HepG2 (cell line): ENCODE results near the gene HELZ2. TPM values are rescaled to one million over a fixed set of nuclear protein-coding genes. Genes with fewer than 3 reads are reported as not detected.
A peak's percentile ranks its signal among the peaks of the same experiment; 100 is the strongest.

Source experiments
- CBX5 ChIP-seq: sonication (generic); formaldehyde crosslinking; IDR thresholded peaks from 2 replicates; pipeline ENCODE4 v1.4.0; 2020; ENCODE audit warnings: missing genetic modification reagents, borderline replicate concordance
- MAFF ChIP-seq: IDR thresholded peaks from 2 replicates; pipeline ENCODE4 v1.6.1; 2011; ENCODE audit warnings: low read depth, low read length, improper control_type of control experiment
- MED1 ChIP-seq: sonication (generic); formaldehyde crosslinking; IDR thresholded peaks from 2 replicates; pipeline ENCODE4 v1.4.0; 2020; ENCODE audit warnings: missing genetic modification reagents
- STAT5B ChIP-seq: sonication (generic); formaldehyde crosslinking; IDR thresholded peaks from 2 replicates; pipeline ENCODE4 v1.4.0; 2020; ENCODE audit warnings: missing genetic modification reagents
- ZNF230 ChIP-seq: sonication (generic); formaldehyde crosslinking; IDR thresholded peaks from 2 replicates; pipeline ENCODE4 v1.4.0; 2020; ENCODE audit warnings: mild to moderate bottlenecking, missing genetic modification reagents
- polyA plus RNA-seq, 8 experiments: library from polyadenylated mRNA; depleted of rRNA in 3 of 8; stranded (reverse) in 7 of 8; unstranded in 1 of 8; fragments of >200 nt; fragmentation: Illumina TruSeq in 4 of 8; extraction: Trizol in 4 of 8; gene quantifications; 2 replicates each; pipeline versions ENCODE4 v1.2.1 to v1.2.3, GENCODE V29; 2011 to 2016; ENCODE audit warnings: low read depth in 4 of 8, missing spikeins in 1 of 8, mixed read lengths in 1 of 8; ENCODE audit not compliant: insufficient read depth in 1 of 8
- total RNA-seq, 5 experiments: library from RNA; depleted of rRNA; stranded (reverse); fragments of >200 nt; fragmentation: Illumina TruSeq; extraction: Trizol; gene quantifications; 2 replicates each; pipeline ENCODE4 v1.2.3, GENCODE V29; 2016; ENCODE audit warnings: low read depth in 1 of 5
- TF ChIP-seq, protein P1 (sequence below), 2 experiments: sonication (generic) in 1 of 2; formaldehyde crosslinking in 1 of 2; IDR thresholded peaks; 2 replicates each; pipeline versions ENCODE4 v1.4.0 to v1.6.1; 2016 to 2020; ENCODE audit warnings: borderline replicate concordance in 1 of 2, low read depth in 1 of 2, mild to moderate bottlenecking in 1 of 2, missing genetic modification reagents in 1 of 2
- TF ChIP-seq, protein P2 (sequence below): IDR thresholded peaks from 2 replicates; pipeline ENCODE4 v1.6.1; 2016; ENCODE audit warnings: low read depth, missing genetic modification reagents, missing compliant biosample characterization
- TF ChIP-seq, protein P3 (sequence below): sonication (generic); formaldehyde crosslinking; conservative IDR thresholded peaks from 2 replicates; pipeline ENCODE4 v1.8.1; 2023; ENCODE audit warnings: missing genetic modification reagents
- TF ChIP-seq, protein P4 (sequence below): sonication (generic); formaldehyde crosslinking; IDR thresholded peaks from 2 replicates; pipeline ENCODE4; 2020; ENCODE audit warnings: missing genetic modification reagents, mild to moderate bottlenecking, borderline replicate concordance
- TF ChIP-seq, protein P5 (sequence below): sonication (generic); formaldehyde crosslinking; IDR thresholded peaks from 2 replicates; pipeline ENCODE4 v1.5.1; 2020; ENCODE audit warnings: missing genetic modification reagents, mild to moderate bottlenecking, borderline replicate concordance

HELZ2 gene
- total and polyA plus RNA-seq, 2 of the 13 experiments (the other 11 are each of a cell fraction or from before 2014, with no cell fraction given), result 9.6 to 10.1 TPM

GRCh38 chr20:63572788-63573646, 1.0 kb downstream of the HELZ2 start (continued):
- TF ChIP-seq, protein P1, sequence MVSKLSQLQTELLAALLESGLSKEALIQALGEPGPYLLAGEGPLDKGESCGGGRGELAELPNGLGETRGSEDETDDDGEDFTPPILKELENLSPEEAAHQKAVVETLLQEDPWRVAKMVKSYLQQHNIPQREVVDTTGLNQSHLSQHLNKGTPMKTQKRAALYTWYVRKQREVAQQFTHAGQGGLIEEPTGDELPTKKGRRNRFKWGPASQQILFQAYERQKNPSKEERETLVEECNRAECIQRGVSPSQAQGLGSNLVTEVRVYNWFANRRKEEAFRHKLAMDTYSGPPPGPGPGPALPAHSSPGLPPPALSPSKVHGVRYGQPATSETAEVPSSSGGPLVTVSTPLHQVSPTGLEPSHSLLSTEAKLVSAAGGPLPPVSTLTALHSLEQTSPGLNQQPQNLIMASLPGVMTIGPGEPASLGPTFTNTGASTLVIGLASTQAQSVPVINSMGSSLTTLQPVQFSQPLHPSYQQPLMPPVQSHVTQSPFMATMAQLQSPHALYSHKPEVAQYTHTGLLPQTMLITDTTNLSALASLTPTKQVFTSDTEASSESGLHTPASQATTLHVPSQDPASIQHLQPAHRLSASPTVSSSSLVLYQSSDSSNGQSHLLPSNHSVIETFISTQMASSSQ (IDR thresholded peaks at IDR 0.05; ENCODE audit: low read depth), result no peak
- TF ChIP-seq, protein P1 (CRISPR knock-in tag; IDR thresholded peaks at IDR 0.05; ENCODE audit: borderline replicate concordance), result no peak
- TF ChIP-seq, protein P2, sequence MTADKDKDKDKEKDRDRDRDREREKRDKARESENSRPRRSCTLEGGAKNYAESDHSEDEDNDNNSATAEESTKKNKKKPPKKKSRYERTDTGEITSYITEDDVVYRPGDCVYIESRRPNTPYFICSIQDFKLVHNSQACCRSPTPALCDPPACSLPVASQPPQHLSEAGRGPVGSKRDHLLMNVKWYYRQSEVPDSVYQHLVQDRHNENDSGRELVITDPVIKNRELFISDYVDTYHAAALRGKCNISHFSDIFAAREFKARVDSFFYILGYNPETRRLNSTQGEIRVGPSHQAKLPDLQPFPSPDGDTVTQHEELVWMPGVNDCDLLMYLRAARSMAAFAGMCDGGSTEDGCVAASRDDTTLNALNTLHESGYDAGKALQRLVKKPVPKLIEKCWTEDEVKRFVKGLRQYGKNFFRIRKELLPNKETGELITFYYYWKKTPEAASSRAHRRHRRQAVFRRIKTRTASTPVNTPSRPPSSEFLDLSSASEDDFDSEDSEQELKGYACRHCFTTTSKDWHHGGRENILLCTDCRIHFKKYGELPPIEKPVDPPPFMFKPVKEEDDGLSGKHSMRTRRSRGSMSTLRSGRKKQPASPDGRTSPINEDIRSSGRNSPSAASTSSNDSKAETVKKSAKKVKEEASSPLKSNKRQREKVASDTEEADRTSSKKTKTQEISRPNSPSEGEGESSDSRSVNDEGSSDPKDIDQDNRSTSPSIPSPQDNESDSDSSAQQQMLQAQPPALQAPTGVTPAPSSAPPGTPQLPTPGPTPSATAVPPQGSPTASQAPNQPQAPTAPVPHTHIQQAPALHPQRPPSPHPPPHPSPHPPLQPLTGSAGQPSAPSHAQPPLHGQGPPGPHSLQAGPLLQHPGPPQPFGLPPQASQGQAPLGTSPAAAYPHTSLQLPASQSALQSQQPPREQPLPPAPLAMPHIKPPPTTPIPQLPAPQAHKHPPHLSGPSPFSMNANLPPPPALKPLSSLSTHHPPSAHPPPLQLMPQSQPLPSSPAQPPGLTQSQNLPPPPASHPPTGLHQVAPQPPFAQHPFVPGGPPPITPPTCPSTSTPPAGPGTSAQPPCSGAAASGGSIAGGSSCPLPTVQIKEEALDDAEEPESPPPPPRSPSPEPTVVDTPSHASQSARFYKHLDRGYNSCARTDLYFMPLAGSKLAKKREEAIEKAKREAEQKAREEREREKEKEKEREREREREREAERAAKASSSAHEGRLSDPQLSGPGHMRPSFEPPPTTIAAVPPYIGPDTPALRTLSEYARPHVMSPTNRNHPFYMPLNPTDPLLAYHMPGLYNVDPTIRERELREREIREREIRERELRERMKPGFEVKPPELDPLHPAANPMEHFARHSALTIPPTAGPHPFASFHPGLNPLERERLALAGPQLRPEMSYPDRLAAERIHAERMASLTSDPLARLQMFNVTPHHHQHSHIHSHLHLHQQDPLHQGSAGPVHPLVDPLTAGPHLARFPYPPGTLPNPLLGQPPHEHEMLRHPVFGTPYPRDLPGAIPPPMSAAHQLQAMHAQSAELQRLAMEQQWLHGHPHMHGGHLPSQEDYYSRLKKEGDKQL (CRISPR knock-in tag), result no peak
- no peak for TF ChIP-seq MAFF
- TF ChIP-seq, protein P3, sequence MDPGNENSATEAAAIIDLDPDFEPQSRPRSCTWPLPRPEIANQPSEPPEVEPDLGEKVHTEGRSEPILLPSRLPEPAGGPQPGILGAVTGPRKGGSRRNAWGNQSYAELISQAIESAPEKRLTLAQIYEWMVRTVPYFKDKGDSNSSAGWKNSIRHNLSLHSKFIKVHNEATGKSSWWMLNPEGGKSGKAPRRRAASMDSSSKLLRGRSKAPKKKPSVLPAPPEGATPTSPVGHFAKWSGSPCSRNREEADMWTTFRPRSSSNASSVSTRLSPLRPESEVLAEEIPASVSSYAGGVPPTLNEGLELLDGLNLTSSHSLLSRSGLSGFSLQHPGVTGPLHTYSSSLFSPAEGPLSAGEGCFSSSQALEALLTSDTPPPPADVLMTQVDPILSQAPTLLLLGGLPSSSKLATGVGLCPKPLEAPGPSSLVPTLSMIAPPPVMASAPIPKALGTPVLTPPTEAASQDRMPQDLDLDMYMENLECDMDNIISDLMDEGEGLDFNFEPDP (CRISPR knock-in tag), result no peak
- TF ChIP-seq, protein P4, sequence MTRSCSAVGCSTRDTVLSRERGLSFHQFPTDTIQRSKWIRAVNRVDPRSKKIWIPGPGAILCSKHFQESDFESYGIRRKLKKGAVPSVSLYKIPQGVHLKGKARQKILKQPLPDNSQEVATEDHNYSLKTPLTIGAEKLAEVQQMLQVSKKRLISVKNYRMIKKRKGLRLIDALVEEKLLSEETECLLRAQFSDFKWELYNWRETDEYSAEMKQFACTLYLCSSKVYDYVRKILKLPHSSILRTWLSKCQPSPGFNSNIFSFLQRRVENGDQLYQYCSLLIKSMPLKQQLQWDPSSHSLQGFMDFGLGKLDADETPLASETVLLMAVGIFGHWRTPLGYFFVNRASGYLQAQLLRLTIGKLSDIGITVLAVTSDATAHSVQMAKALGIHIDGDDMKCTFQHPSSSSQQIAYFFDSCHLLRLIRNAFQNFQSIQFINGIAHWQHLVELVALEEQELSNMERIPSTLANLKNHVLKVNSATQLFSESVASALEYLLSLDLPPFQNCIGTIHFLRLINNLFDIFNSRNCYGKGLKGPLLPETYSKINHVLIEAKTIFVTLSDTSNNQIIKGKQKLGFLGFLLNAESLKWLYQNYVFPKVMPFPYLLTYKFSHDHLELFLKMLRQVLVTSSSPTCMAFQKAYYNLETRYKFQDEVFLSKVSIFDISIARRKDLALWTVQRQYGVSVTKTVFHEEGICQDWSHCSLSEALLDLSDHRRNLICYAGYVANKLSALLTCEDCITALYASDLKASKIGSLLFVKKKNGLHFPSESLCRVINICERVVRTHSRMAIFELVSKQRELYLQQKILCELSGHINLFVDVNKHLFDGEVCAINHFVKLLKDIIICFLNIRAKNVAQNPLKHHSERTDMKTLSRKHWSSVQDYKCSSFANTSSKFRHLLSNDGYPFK (CRISPR knock-in tag), result peak; percentile 62; the same call in 1 of the 2 replicates
- peak; percentile 31; the same call in 1 of the 2 replicates for TF ChIP-seq STAT5B
- TF ChIP-seq CBX5, result 0 out of 2 replicates have a peak, but pooled peaks have one; percentile 32
- TF ChIP-seq ZNF230, result no peak
- TF ChIP-seq, protein P5, sequence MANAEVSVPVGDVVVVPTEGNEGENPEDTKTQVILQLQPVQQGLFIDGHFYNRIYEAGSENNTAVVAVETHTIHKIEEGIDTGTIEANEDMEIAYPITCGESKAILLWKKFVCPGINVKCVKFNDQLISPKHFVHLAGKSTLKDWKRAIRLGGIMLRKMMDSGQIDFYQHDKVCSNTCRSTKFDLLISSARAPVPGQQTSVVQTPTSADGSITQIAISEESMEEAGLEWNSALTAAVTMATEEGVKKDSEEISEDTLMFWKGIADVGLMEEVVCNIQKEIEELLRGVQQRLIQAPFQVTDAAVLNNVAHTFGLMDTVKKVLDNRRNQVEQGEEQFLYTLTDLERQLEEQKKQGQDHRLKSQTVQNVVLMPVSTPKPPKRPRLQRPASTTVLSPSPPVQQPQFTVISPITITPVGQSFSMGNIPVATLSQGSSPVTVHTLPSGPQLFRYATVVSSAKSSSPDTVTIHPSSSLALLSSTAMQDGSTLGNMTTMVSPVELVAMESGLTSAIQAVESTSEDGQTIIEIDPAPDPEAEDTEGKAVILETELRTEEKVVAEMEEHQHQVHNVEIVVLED, result no peak
- no peak for TF ChIP-seq MED1 (CRISPR knock-in tag)
